SU-DHL-6 (cell line): ENCODE results near the gene ACY1.
"Not testable (repeated sequence)": the region's sequence is repeated elsewhere in the genome, so short reads cannot be mapped to it uniquely, and the experiment has no call there.

Experiments used
- H2AFZ ChIP-seq: fragments of 200-600 bp; sonication (generic); 2 replicates; pipeline ENCODE4 v1.6.1; 2014; ENCODE audit warnings: low read depth, mild to moderate bottlenecking, moderate library complexity, mixed read lengths, antibody characterized with exemption, low read length; ENCODE audit not compliant: severe bottlenecking
- H3F3A ChIP-seq: fragments of 200-600 bp; shearing (Covaris generic); 2 replicates; pipeline ENCODE4 v1.6.0; 2016; ENCODE audit warnings: antibody characterized with exemption, mild to moderate bottlenecking; ENCODE audit not compliant: insufficient read depth
- H3K27ac ChIP-seq: fragments of 200-600 bp; sonication (generic); 2 replicates; pipeline ENCODE4 v1.5.1; 2016; ENCODE audit warnings: low read depth, mild to moderate bottlenecking, low read length, moderate library complexity, mixed read lengths
- H3K27me3 ChIP-seq: fragments of 200-600 bp; sonication (generic), shearing (Covaris generic); 2 replicates; pipeline ENCODE4 v1.6.0; 2014; ENCODE audit warnings: mild to moderate bottlenecking, low read length
- H3K36me3 ChIP-seq: fragments of 200-600 bp; sonication (generic); 2 replicates; pipeline ENCODE4 v1.6.1; 2014; ENCODE audit warnings: mild to moderate bottlenecking, low read length, mixed read lengths
- H3K4me2 ChIP-seq: fragments of 300-600, 200-600 bp; shearing (Covaris generic), sonication (generic); 2 replicates; pipeline ENCODE4 v1.6.0; 2014; ENCODE audit warnings: low read length, low read depth, mild to moderate bottlenecking; ENCODE audit not compliant: poor library complexity, severe bottlenecking
- H3K4me3 ChIP-seq: fragments of 200-600 bp; sonication (generic); 2 replicates; pipeline ENCODE4 v1.5.1; 2014; ENCODE audit warnings: antibody characterized with exemption, low read length, mild to moderate bottlenecking, mixed read lengths; ENCODE audit not compliant: insufficient read depth, poor library complexity, severe bottlenecking
- H3K79me2 ChIP-seq: fragments of 200-600 bp; sonication (generic); 2 replicates; pipeline ENCODE4 v1.6.1; 2014; ENCODE audit warnings: mild to moderate bottlenecking, low read length, moderate library complexity; ENCODE audit not compliant: insufficient read depth
- H3K9ac ChIP-seq: fragments of 200-600 bp; sonication (generic); 2 replicates; pipeline ENCODE4 v1.7.0; 2014; ENCODE audit warnings: mild to moderate bottlenecking, low read length
- H3K9me2 ChIP-seq: fragments of 200-600 bp; sonication (generic); replicated peaks from 2 replicates; pipeline ENCODE4 v1.6.1; 2014; ENCODE audit warnings: low read length; ENCODE audit not compliant: insufficient read depth
- H3K9me3 ChIP-seq: fragments of 200-600 bp; sonication (generic); 2 replicates; pipeline ENCODE4 v1.6.1; 2014; ENCODE audit warnings: low read length, mixed read lengths; ENCODE audit not compliant: insufficient read depth
- H4K20me1 ChIP-seq: fragments of 200-600 bp; sonication (generic); 2 replicates; pipeline ENCODE4 v1.6.1; 2014; ENCODE audit warnings: low read depth, mild to moderate bottlenecking, antibody characterized with exemption, low read length, moderate library complexity, mixed read lengths
- CTCF ChIP-seq: fragments of 200-600 bp; sonication (generic); IDR thresholded peaks from one replicate; pipeline ENCODE4 v1.5.1; 2017; ENCODE audit warnings: antibody characterized with exemption, mild to moderate bottlenecking, low read length, moderate library complexity; ENCODE audit not compliant: insufficient read depth, poor library complexity, severe bottlenecking
- EZH2phosphoT487 ChIP-seq: fragments of 200-600 bp; sonication (generic), shearing (Covaris generic); conservative IDR thresholded peaks from 2 replicates; pipeline ENCODE4 v1.6.1; 2018; ENCODE audit warnings: mild to moderate bottlenecking, antibody characterized with exemption, low read length, moderate library complexity, mixed read lengths

ACY1 gene

GRCh38 chr3:51986010-51986947 is 2.9 kb downstream of the ACY1 start:
- Histone ChIP-seq H3K79me2 (peaks cover 1% of the 10 kb centered on the region; the same call in 1 of the 2 replicates), H4K20me1 (no peaks in the 10 kb centered on the region), H3F3A (peaks cover 19% of the 10 kb centered on the region), H3K9me2 (no peaks in the 10 kb centered on the region), H3K27ac (no peak overlapping the region), H3K36me3 (no peaks in the 10 kb centered on the region), H2AFZ (no peak overlapping the region), H3K9ac (no peak overlapping the region), H3K4me3 (no peak overlapping the region), H3K9me3 (no peaks in the 10 kb centered on the region), H3K4me2 (no peak overlapping the region), H3K27me3 (no peaks in the 10 kb centered on the region)
- no peak for TF ChIP-seq CTCF
- no peak for TF ChIP-seq EZH2phosphoT487

- Histone ChIP-seq H3K27me3 (no peaks in the 10 kb centered on the region), H3K27ac (no peak overlapping the region), H3K79me2 (no peaks in the 10 kb centered on the region), H3K4me2 (no peak overlapping the region), H3K9me2 (no peaks in the 10 kb centered on the region), H3K9ac (no peak overlapping the region), H3K36me3 (0 out of 2 replicates have a peak, but pooled peaks cover 4% of the 10 kb centered on the region), H4K20me1 (no peaks in the 10 kb centered on the region), H2AFZ (no peak overlapping the region), H3F3A (peaks cover 26% of the 10 kb centered on the region), H3K4me3 (no peak overlapping the region), H3K9me3 (no peaks in the 10 kb centered on the region)
- TF ChIP-seq EZH2phosphoT487 (no peak), CTCF (no peak)
Observed at GRCh38 chr3:51987568-51987967, 4.2 kb downstream of the ACY1 start.

- H2AFZ ChIP-seq = no peak overlapping the region
- H3K9ac ChIP-seq = no peak overlapping the region
- no peak overlapping the region for H3K4me3 ChIP-seq
- H3K9me3 ChIP-seq = no peaks in the 10 kb centered on the region
- no peaks in the 10 kb centered on the region for H3K27me3 ChIP-seq
- H4K20me1 ChIP-seq = no peaks in the 10 kb centered on the region
- H3K9me2 ChIP-seq = no peaks in the 10 kb centered on the region
- TF ChIP-seq CTCF (no peak), EZH2phosphoT487 (no peak)
- no peak overlapping the region for H3K4me2 ChIP-seq
- no peak overlapping the region for H3K27ac ChIP-seq
- 0 out of 2 replicates have a peak, but pooled peaks cover 3% of the 10 kb centered on the region for H3K79me2 ChIP-seq
- peaks cover 23% of the 10 kb centered on the region for H3F3A ChIP-seq
- peaks cover 8% of the 10 kb centered on the region; the same call in 1 of the 2 replicates for H3K36me3 ChIP-seq
Observed at GRCh38 chr3:51988286-51989146, 5.2 kb downstream of the ACY1 start.

DNA sequence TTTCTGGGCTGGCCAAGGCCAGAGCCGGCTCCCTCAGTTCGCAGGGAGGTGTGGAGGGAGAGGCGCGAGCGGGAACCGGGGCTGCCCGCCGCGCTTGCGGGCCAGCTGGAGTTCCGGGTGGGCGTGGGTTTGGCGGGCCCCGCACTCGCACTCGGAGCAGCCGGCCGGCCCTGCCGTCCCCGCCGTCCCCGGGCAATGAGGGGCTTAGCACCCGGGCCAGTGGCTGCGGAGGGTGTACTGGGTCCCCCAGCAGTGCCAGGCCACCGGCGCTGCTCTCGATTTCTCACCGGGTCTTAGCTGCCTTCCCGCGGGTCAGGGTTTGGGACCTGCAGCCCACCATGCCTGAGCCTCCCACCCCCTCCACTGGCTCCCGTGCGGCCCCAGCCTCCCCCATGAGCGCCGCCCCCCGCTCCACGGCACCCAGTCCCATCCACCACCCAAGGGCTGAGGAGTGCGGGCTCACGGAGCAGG is 7.2 kb downstream of the ACY1 start:
- H2AFZ ChIP-seq, H3K9me3 ChIP-seq, H3K9me2 ChIP-seq, H4K20me1 ChIP-seq, H3K4me2 ChIP-seq, H3K27ac ChIP-seq, H3K9ac ChIP-seq, H3K4me3 ChIP-seq, H3K27me3 ChIP-seq: not testable (repeated sequence)
- Histone ChIP-seq H3F3A (peaks cover 25% of the 10 kb centered on the region), H3K36me3 (peaks cover 21% of the 10 kb centered on the region), H3K79me2 (peaks cover 19% of the 10 kb centered on the region)
